Heart left ventricle (tissue), 13 donors: ENCODE data around the gene FBN1.

Experiments used
- CTCF ChIP-seq, 12 donors: fragments of 200-600 bp; sonication (generic) in 4 of 12; IDR thresholded peaks; one replicate each; pipeline versions ENCODE4 v1.5.0 to v1.8.0; 2018 to 2022; ENCODE audit warnings: antibody characterized with exemption in 12 of 12, mild to moderate bottlenecking in 5 of 12
- POLR2A ChIP-seq, 2 donors: fragments of 450-650 bp; IDR thresholded peaks; one replicate each; pipeline ENCODE4 v1.6.1; 2017; ENCODE audit warnings: antibody characterized with exemption in 2 of 2, mild to moderate bottlenecking in 2 of 2, moderate library complexity in 2 of 2
- donor health status: ischemic (EF 13 %, LVEDD 7.1; RV severe dilation, severe dysfunction).
- donor health status: DM: no; HTN: yes; CAD: no.
- donor health status: DM: no; HTN: no; CAD: no.
- donor health status: ischemic (EF 25% LVEDD 6.9; RV normal size, moderate dysfunction).
- donor health status: ischemic (EF 25% LVEDD 5.7; RV mildly dilated, moderate dysfunction).
- donor health status: ischemic (EF 35%, LVEDD 5.7; RV mildly dilated, moderate dysfunction).
- donor health status: nonischemic (EF 11% LVEDD 7.7; RV severe dilation, severe dysfunction).
- donor health status: DM: yes; HTN: yes; CAD: no.
- donor health status: PGD.
- donor health status: ischemic (EF 29% LVEDD 5.4; RV normal size, mild dysfunction).
- donor health status: nonischemic (EF 23%, LVEDD 6.1; RV moderate dilation, normal function).

GRCh38 chr15:48693484-48693883 lies 48.0 kb upstream of the FBN1 start:
- no peak for TF ChIP-seq POLR2A (IDR thresholded peaks at IDR 0.05)
- TF ChIP-seq CTCF (IDR thresholded peaks at IDR 0.05) = no peak
